Panc1 (cell line): ENCODE measurements around the gene XXYLT1.

Source experiments
- TCF7L2 ChIP-seq: IDR thresholded peaks from 2 replicates; pipeline ENCODE4 v1.6.1; 2011; ENCODE audit warnings: mild to moderate bottlenecking, low read depth, low read length, inconsistent platforms
- TF ChIP-seq, protein P1 (sequence below): fragments of 450-650 bp; IDR thresholded peaks from 2 replicates; pipeline ENCODE4 v1.5.1; 2017; ENCODE audit warnings: mild to moderate bottlenecking

DNA sequence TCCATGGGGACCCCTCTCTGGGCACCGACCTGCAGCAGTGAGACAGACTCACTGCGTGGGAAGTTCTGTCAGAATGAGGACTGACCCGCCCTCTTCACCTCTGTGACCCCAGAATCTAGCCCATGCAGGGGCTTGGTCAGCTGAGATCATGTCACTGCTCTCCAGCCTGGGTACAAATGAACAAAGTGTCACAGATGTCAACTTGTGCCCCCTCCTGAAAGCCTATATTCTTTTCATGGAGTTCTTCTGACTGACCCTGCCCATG is 210.8 kb downstream of the XXYLT1 start:
- TF ChIP-seq TCF7L2 = no peak
- TF ChIP-seq, protein P1, sequence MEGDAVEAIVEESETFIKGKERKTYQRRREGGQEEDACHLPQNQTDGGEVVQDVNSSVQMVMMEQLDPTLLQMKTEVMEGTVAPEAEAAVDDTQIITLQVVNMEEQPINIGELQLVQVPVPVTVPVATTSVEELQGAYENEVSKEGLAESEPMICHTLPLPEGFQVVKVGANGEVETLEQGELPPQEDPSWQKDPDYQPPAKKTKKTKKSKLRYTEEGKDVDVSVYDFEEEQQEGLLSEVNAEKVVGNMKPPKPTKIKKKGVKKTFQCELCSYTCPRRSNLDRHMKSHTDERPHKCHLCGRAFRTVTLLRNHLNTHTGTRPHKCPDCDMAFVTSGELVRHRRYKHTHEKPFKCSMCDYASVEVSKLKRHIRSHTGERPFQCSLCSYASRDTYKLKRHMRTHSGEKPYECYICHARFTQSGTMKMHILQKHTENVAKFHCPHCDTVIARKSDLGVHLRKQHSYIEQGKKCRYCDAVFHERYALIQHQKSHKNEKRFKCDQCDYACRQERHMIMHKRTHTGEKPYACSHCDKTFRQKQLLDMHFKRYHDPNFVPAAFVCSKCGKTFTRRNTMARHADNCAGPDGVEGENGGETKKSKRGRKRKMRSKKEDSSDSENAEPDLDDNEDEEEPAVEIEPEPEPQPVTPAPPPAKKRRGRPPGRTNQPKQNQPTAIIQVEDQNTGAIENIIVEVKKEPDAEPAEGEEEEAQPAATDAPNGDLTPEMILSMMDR = no peak
